Right cardiac atrium (tissue), 5 donors: ENCODE results near the gene GPR63. TPM values are rescaled to one million over a fixed set of nuclear protein-coding genes. Genes with fewer than 3 reads are reported as not detected.

Source experiments
- ATAC-seq, 2 donors: fragments of 200-7000 bp; cut with Tn5 transposase; one replicate each; pipeline versions ENCODE4 v1.8.0 to v1.9.1; 2020; ENCODE audit warnings: moderate library complexity in 2 of 2, mild to moderate bottlenecking in 1 of 2
- DNase-seq, 3 donors: peaks; one replicate each; pipeline ENCODE4 v3.0.0-alpha.2; 2020
- H3K27ac ChIP-seq: one replicate; pipeline ENCODE4 v1.5.1; 2013; ENCODE audit warnings: mild to moderate bottlenecking, low read length, control low read depth, moderate library complexity
- H3K27me3 ChIP-seq: one replicate; pipeline ENCODE4 v1.6.1; 2013; ENCODE audit not compliant: control insufficient read depth, insufficient read depth
- H3K4me1 ChIP-seq: one replicate; pipeline ENCODE4 v1.6.1; 2013; ENCODE audit warnings: low read length; ENCODE audit not compliant: control insufficient read depth, insufficient read depth
- H3K4me3 ChIP-seq: one replicate; pipeline ENCODE4 v1.5.1; 2013; ENCODE audit warnings: low read length, control low read depth
- H3K9me3 ChIP-seq: one replicate; pipeline ENCODE4 v1.6.1; 2013; ENCODE audit warnings: low read length; ENCODE audit not compliant: control insufficient read depth
- WGBS: extraction: QIAGEN DNeasy Blood & Tissue Kit; methylation state at CpG from one replicate; pipeline ENCODE4 v1.1.7; 2013; 5-methylcytosine and 5-hydroxymethylcytosine counted together
- intact Hi-C, 4 donors: fragments of 100-400 bp; cut with DNase I; formaldehyde crosslinking; loops; one replicate each; pipeline versions ENCODE4 v1.11.0 to v1.14.0; 2022 to 2023
- polyA plus RNA-seq: library from polyadenylated mRNA; stranded (reverse); fragments of 200-250 nt; gene quantifications from one replicate; pipeline ENCODE4 v1.2.3, GENCODE V29; 2013
- total RNA-seq, 4 donors: library from RNA; stranded (reverse); fragmentation: NEBNext Ultra II Directional; extraction: Animal tissue kit (Norgen Biotek cat#: 25700); gene quantifications; one replicate each; pipeline ENCODE4 v1.2.1, GENCODE V29; 2021
- donor health status: healthy with polysubstance abuse.
- donor health status: DM: no; HTN: yes; CAD: no.
- donor health status: DM: no; HTN: no; CAD: no.
- donor health status: DM: no; HTN: yes; CAD: no; lungs with severe emphysema.
- donor health status: DM: yes; HTN: yes; CAD: no.

The GPR63 gene
- total and polyA plus RNA-seq, 5 donors = 0.29 to 0.63 (median 0.32) TPM

- Histone ChIP-seq H3K27ac (no peak overlapping the region), H3K9me3 (no peaks in the 10 kb centered on the region), H3K4me3 (no peak overlapping the region), H3K4me1 (no peaks in the 10 kb centered on the region), H3K27me3 (no peaks in the 10 kb centered on the region)
- DNase-seq (no peak), ATAC-seq (no peak)
- intact Hi-C loops = no loop called here
- WGBS = 31% methylated on average over 1 of the region's 1 CpG
Observed at GRCh38 chr6:96856856-96857255, 19.6 kb upstream of the GPR63 start.

DNA sequence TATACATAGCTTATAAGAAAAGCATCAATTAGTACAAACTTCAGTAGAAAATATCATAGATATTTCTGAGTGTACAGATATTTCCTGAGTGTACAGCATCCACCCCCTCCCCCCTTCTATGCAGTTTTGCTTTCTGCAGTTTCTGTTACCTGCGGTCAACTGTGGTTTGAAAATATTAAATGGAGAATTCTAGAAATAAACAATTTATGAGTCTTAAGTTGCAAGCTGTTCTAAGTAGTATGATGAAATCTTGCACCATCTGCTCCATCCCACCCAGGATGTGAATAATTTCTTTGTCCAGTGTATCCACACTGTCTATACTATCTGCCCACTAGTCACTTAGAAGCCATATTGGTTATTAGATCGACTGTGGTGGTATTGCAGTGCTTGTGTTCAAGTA is 15.8 kb upstream of the GPR63 start:
- Histone ChIP-seq H3K9me3 (no peaks in the 10 kb centered on the region), H3K27me3 (no peaks in the 10 kb centered on the region), H3K27ac (no peak overlapping the region), H3K4me1 (no peaks in the 10 kb centered on the region), H3K4me3 (no peak overlapping the region)
- WGBS = 80% methylated on average over 2 of the region's 2 CpGs
- ATAC-seq (no peak), DNase-seq (no peak)
- intact Hi-C loops = no loop called here

- DNase-seq = no peak
- intact Hi-C loops = no loop called here
- 94% methylated on average over 3 of the region's 3 CpGs for WGBS
- Histone ChIP-seq H3K9me3 (no peaks in the 10 kb centered on the region), H3K27ac (no peak overlapping the region), H3K4me1 (no peaks in the 10 kb centered on the region), H3K4me3 (no peak overlapping the region), H3K27me3 (no peaks in the 10 kb centered on the region)
- no peak for ATAC-seq
Observed at GRCh38 chr6:96852605-96853004, 15.3 kb upstream of the GPR63 start.

DNA sequence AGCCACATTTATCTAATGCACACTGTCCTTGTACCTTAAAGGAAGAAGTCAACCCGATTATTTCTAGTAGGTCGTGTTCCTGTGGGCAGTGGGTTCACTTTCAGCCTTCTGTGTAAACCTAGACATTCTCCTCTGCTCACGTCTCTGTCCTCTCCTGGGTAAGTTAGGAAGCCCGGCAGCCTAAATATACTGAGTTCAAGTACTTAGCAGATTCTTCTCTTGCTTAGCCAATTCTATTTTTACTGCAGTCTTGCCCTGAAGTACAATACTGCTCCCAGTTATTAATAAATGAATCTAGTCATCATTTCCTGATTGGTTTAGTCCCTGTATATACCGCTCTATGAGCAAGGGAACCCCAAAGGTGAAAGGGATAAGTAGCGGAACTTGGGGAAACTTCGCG is 14.6 kb upstream of the GPR63 start:
- Histone ChIP-seq H3K4me1 (no peaks in the 10 kb centered on the region), H3K4me3 (no peak overlapping the region), H3K27me3 (no peaks in the 10 kb centered on the region), H3K27ac (peak overlapping the region; percentile 38), H3K9me3 (no peaks in the 10 kb centered on the region)
- DNase-seq = no peak
- ATAC-seq = peak in 1 of 2 donors; percentile 45
- intact Hi-C loops = no loop called here
- WGBS = 84% methylated on average over 8 of the region's 8 CpGs

DNA sequence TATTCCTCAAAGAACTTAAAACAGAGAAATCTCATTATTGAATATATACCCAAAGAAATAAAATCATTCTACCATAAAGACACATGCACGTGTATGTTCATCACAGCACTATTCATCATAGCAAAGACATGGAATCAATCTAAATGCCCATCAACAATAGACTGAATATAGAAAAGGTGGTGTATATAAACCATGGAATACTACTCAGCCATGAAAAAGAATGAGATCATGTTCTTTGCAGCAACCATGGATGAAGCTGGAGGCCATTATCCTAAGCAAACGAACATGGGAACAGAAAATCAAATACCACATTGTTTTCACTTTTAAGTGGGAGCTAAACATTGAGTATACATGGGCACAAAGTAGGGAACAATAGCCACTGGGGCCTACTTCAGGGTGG is 12.3 kb upstream of the GPR63 start:
- Histone ChIP-seq H3K27ac (no peak overlapping the region), H3K27me3 (no peaks in the 10 kb centered on the region), H3K4me1 (no peaks in the 10 kb centered on the region), H3K4me3 (no peak overlapping the region), H3K9me3 (no peaks in the 10 kb centered on the region)
- WGBS = 66% methylated on average over 2 of the region's 2 CpGs
- no peak for DNase-seq
- no peak for ATAC-seq
- intact Hi-C loops = no loop called here

DNA sequence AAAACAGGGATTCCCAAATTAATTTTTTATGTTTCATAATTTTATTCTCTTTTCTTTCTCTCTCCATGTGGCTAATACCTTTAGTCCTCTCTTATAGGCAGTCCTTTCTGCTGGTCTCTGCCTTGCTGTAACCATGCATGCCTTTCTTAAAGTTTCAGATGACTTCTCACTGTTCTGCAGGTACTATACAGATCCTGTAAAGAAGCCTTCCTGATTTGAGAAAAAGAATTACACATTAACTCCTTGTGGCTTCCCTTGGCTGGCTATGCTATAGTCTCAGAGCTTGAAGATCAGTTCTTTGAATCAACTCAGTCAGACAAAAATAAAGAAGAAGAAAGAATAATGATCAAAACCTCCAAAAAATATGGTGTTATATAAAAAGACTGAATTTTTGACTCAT is 7.3 kb upstream of the GPR63 start:
- no peaks in the 10 kb centered on the region for H3K4me1 ChIP-seq
- H3K27ac ChIP-seq = no peak overlapping the region
- no peak overlapping the region for H3K4me3 ChIP-seq
- no peak for DNase-seq
- no peak for ATAC-seq
- intact Hi-C loops = no loop called here
- no peaks in the 10 kb centered on the region for H3K9me3 ChIP-seq
- no peaks in the 10 kb centered on the region for H3K27me3 ChIP-seq

DNA sequence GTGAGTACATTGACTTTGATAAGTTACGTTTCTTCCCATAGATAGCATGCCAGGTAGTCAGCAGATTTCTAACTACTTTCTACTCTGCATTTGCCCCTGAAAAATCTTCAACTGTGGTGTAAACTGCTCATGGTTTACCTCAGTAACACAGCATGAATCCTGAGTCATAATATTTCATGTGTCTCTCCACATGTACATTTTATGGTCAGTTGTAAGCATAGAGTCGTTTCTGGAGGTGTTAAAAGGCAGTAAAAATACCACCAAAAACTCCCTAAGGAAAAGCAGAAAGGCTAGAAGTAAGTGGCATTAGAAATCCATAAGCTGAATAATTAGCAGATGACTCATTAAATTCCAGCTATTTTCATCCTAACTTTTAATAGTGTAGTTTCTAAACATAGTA is 4.1 kb upstream of the GPR63 start:
- DNase-seq (no peak), ATAC-seq (no peak)
- intact Hi-C loops = no loop called here
- Histone ChIP-seq H3K4me1 (no peaks in the 10 kb centered on the region), H3K4me3 (no peak overlapping the region), H3K27ac (no peak overlapping the region), H3K27me3 (no peaks in the 10 kb centered on the region), H3K9me3 (no peaks in the 10 kb centered on the region)
- WGBS = 25% methylated on average over 2 of the region's 2 CpGs

DNA sequence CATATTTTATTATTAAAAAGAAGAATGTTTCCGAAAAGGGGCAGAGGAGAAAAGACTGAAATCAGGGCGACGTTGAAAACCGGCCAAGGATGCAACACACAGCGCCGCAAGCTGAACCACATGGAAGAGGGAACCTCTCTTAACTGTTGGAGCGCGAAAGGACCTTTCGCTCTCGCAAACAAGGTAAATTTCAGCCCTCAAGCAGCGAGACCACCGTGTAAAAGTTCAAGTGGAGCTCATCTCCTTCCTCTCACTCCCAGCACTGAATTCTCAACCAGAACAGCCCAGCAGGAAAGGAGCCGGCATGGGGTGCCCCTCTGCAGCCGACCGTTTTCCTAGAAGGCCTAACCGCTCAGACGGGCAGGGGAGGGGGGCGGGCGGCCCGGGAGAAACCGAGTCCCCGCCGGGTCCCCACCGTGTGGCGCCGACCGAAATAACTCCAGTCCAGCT is 621 bp downstream of the GPR63 start:
- H3K27ac ChIP-seq = no peak overlapping the region
- ATAC-seq (peak; percentile 27 to 52), DNase-seq (peak in 2 of 3 donors; percentile 15 to 29)

DNA sequence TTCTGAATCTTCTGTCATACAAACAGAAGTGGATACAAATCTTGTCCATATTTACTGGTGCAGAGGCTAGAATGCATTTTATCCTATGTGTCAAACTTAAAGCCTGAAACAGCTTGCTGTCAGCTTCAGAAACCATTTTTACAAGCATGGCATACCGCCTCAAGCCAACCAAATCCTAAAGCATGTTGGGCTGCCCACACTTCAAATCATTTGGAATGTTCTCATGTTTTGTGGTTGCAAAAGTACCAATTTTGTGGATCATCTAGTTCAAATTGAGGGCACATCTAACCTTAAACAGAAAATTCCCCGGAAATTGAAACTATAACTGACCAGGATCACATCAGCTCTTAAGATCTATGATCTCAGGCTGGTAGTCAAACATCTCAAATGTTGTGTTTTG is 3.2 kb downstream of the GPR63 start:
- intact Hi-C loops = no loop called here
- ATAC-seq (no peak), DNase-seq (no peak)
- Histone ChIP-seq H3K27me3 (no peaks in the 10 kb centered on the region), H3K4me3 (no peak overlapping the region), H3K27ac (no peak overlapping the region), H3K4me1 (no peaks in the 10 kb centered on the region), H3K9me3 (no peaks in the 10 kb centered on the region)
- 93% methylated on average over 2 of the region's 2 CpGs for WGBS

More for the DNA sequence above, 621 bp downstream of the GPR63 start:
- no peaks in the 10 kb centered on the region for H3K9me3 ChIP-seq
- WGBS = 1% methylated on average over 27 of the region's 27 CpGs
- H3K4me1 ChIP-seq = no peaks in the 10 kb centered on the region
- H3K4me3 ChIP-seq = peak overlapping the region; percentile 76
- no peaks in the 10 kb centered on the region for H3K27me3 ChIP-seq
- intact Hi-C loops = no loop called here

DNA sequence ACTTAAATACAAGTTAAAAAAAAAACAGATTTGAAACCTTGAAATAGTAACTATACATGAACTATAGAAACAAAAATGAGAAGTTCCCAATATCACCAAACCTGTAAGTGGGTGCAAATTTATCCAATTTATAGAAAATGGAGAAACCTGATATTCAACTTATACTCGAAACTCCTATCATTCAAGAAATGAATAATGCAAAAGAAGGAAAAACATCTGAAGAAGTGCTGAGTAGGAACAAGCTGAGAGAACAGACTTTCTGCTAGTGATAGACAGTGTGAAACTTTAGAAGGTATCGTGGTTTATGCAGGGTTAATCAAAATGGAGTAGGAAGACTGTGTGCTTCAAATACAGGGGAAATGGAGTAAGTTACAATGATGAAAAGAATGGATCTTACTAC is 4.5 kb downstream of the GPR63 start:
- 94% methylated on average over 2 of the region's 2 CpGs for WGBS
- intact Hi-C loops = no loop called here

GRCh38 chr6:96826865-96827264 is 10.4 kb downstream of the GPR63 start:
- no peak overlapping the region for H3K4me3 ChIP-seq
- DNase-seq = no peak
- no peaks in the 10 kb centered on the region for H3K4me1 ChIP-seq
- no peaks in the 10 kb centered on the region for H3K27me3 ChIP-seq
- 90% methylated on average over 1 of the region's 1 CpG for WGBS
- no peak for ATAC-seq
- no peaks in the 10 kb centered on the region for H3K9me3 ChIP-seq
- intact Hi-C loops = no loop called here
- H3K27ac ChIP-seq = no peak overlapping the region

More for the DNA sequence above, 4.5 kb downstream of the GPR63 start:
- DNase-seq (no peak), ATAC-seq (no peak)
- H3K27ac ChIP-seq = no peak overlapping the region
- no peaks in the 10 kb centered on the region for H3K9me3 ChIP-seq
- no peaks in the 10 kb centered on the region for H3K4me1 ChIP-seq
- H3K27me3 ChIP-seq = no peaks in the 10 kb centered on the region
- H3K4me3 ChIP-seq = no peak overlapping the region

GRCh38 chr6:96823743-96824142 is 13.5 kb downstream of the GPR63 start:
- DNase-seq (no peak), ATAC-seq (no peak)
- intact Hi-C loops = no loop called here
- Histone ChIP-seq H3K27me3 (no peaks in the 10 kb centered on the region), H3K27ac (no peak overlapping the region), H3K4me1 (no peaks in the 10 kb centered on the region), H3K9me3 (no peaks in the 10 kb centered on the region), H3K4me3 (no peak overlapping the region)
- WGBS = 71% methylated on average over 2 of the region's 2 CpGs
